WTC11 (cell line): ENCODE data around the gene TNFSF13B. TPM values are rescaled to one million over a fixed set of nuclear protein-coding genes. Genes with fewer than 3 reads are reported as not detected.
A peak's percentile ranks its signal among the peaks of the same experiment; 100 is the strongest.

ENCODE experiments used
- ATAC-seq: fragments of 200-7000 bp; cut with Tn5 transposase; 2 replicates; pipeline ENCODE4 v1.10.0; 2021; ENCODE audit warnings: mild to moderate bottlenecking, moderate library complexity
- CTCF ChIA-PET: fragments of 300-600 bp; sonication (Branson Sonifier 250); formaldehyde crosslinking; loops from one replicate; lab custom pipeline; 2021; ENCODE audit warnings: antibody characterized with exemption; lab: Charles Lee
- POLR2A ChIA-PET: fragments of 350-600 bp; sonication (Branson Sonifier 250); formaldehyde crosslinking; loops from one replicate; lab custom pipeline; 2021; ENCODE audit warnings: antibody characterized with exemption; lab: Charles Lee
- DNase-seq: peaks from one replicate; pipeline ENCODE4 v3.0.0; 2021; ENCODE audit warnings: low spot score
- H3K27ac Mint-ChIP-seq: 2 replicates; pipeline ENCODE4 v1.8.0; 2021; ENCODE audit warnings: mixed read lengths
- H3K27me3 Mint-ChIP-seq: 2 replicates; pipeline ENCODE4 v1.8.0; 2021; ENCODE audit warnings: low read depth, mild to moderate bottlenecking, moderate library complexity, mixed read lengths
- H3K36me3 Mint-ChIP-seq: 2 replicates; pipeline ENCODE4 v1.8.0; 2021; ENCODE audit warnings: mixed read lengths
- H3K4me1 Mint-ChIP-seq: 2 replicates; pipeline ENCODE4 v1.8.0; 2022; ENCODE audit warnings: mixed read lengths
- H3K4me3 Mint-ChIP-seq: 2 replicates; pipeline ENCODE4 v1.8.0; 2021; ENCODE audit warnings: mild to moderate bottlenecking, moderate library complexity, mixed read lengths
- H3K9me3 Mint-ChIP-seq: 2 replicates; pipeline ENCODE4 v1.8.0; 2021; ENCODE audit warnings: mixed read lengths
- GRHL2 ChIP-seq: fragments of 250-450 bp; sonication (Bioruptor Pico); IDR thresholded peaks from 2 replicates; pipeline ENCODE4 v1.8.0; 2022; ENCODE audit warnings: mild to moderate bottlenecking, moderate library complexity; ENCODE audit not compliant: insufficient replicate concordance, severe bottlenecking
- JAZF1 ChIP-seq: fragments of 250-450 bp; sonication (Bioruptor Pico); IDR thresholded peaks from 2 replicates; pipeline ENCODE4 v1.9.0; 2021; ENCODE audit warnings: moderate library complexity, mild to moderate bottlenecking, inconsistent platforms
- JUN ChIP-seq: sonication (generic); formaldehyde crosslinking; IDR thresholded peaks from 2 replicates; pipeline ENCODE4 v1.8.0; 2023; ENCODE audit warnings: mild to moderate bottlenecking, missing genetic modification reagents
- KAT7 ChIP-seq: sonication (generic); formaldehyde crosslinking; IDR thresholded peaks from 2 replicates; pipeline ENCODE4 v1.8.1; 2023; ENCODE audit warnings: missing genetic modification reagents, mild to moderate bottlenecking, borderline replicate concordance
- NFE2L1 ChIP-seq: sonication (generic); formaldehyde crosslinking; IDR thresholded peaks from 2 replicates; pipeline ENCODE4 v1.8.1; 2023; ENCODE audit warnings: missing genetic modification reagents
- NR1H2 ChIP-seq: sonication (generic); formaldehyde crosslinking; IDR thresholded peaks from 2 replicates; pipeline ENCODE4 v1.9.0; 2021; ENCODE audit warnings: mild to moderate bottlenecking, moderate library complexity, missing genetic modification reagents
- PREB ChIP-seq: sonication (generic); formaldehyde crosslinking; IDR thresholded peaks from 2 replicates; pipeline ENCODE4 v1.8.1; 2022; ENCODE audit warnings: mild to moderate bottlenecking, missing genetic modification reagents, moderate library complexity, borderline replicate concordance
- RORB ChIP-seq: fragments of 250-450 bp; sonication (Bioruptor Pico); IDR thresholded peaks from 2 replicates; pipeline ENCODE4 v1.9.0; 2021; ENCODE audit warnings: mild to moderate bottlenecking
- STAT6 ChIP-seq: sonication (generic); formaldehyde crosslinking; conservative IDR thresholded peaks from 2 replicates; pipeline ENCODE4 v1.8.1; 2023; ENCODE audit warnings: mild to moderate bottlenecking, low read depth, missing genetic modification reagents, moderate library complexity
- TEAD1 ChIP-seq: sonication (generic); formaldehyde crosslinking; IDR thresholded peaks from 2 replicates; pipeline ENCODE4 v1.8.0; 2022; ENCODE audit warnings: mild to moderate bottlenecking, missing genetic modification reagents
- TP53 ChIP-seq: sonication (generic); formaldehyde crosslinking; IDR thresholded peaks from 2 replicates; pipeline ENCODE4 v1.8.1; 2023; ENCODE audit warnings: mild to moderate bottlenecking, missing genetic modification reagents
- ZNF671 ChIP-seq: fragments of 250-450 bp; sonication (Bioruptor Pico); IDR thresholded peaks from 2 replicates; pipeline ENCODE4 v1.8.0; 2021; ENCODE audit warnings: mild to moderate bottlenecking
- ZSCAN18 ChIP-seq: fragments of 250-450 bp; sonication (Bioruptor Pico); IDR thresholded peaks from 2 replicates; pipeline ENCODE4 v2.1.2; 2022; ENCODE audit warnings: mild to moderate bottlenecking, moderate library complexity
- total RNA-seq: library from RNA; stranded (reverse); gene quantifications from 3 replicates; pipeline ENCODE4 v1.2.3, GENCODE V29; 2021
- TF ChIP-seq, protein P1 (sequence below): fragments of 250-450 bp; sonication (Bioruptor Pico); IDR thresholded peaks from 2 replicates; pipeline ENCODE4 v1.8.0; 2021; ENCODE audit warnings: mild to moderate bottlenecking
- TF ChIP-seq, protein P2 (sequence below): fragments of 200-600 bp; IDR thresholded peaks from 2 replicates; pipeline ENCODE4 v1.8.0; 2022; ENCODE audit warnings: antibody characterized with exemption
- TF ChIP-seq, protein P3 (sequence below): sonication (generic); formaldehyde crosslinking; IDR thresholded peaks from 2 replicates; pipeline ENCODE4 v1.8.1; 2023; ENCODE audit warnings: mild to moderate bottlenecking, missing genetic modification reagents, moderate library complexity

TNFSF13B gene
- total RNA-seq, 1 experiment from 2014 or later = 0.39 TPM

DNA sequence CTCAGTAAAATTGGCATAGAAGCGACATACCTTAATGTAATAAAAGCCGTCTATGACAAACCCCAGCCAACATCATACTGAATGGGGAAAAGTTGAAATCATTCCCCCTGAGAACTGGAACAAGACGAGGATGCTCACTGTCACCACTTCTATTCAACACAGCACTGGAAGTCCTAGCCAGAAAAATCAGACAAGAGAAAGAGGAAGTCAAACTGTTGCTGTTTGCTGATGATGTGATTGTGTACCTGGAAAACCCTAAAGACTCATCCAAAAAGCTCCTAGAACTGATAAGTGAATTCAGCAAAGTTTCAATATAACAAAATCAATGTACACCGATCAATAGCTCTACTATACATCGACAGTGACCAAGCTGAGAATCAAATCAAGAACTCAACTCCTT is 63.3 kb downstream of the TNFSF13B start (continued):
- TF ChIP-seq, protein P1, sequence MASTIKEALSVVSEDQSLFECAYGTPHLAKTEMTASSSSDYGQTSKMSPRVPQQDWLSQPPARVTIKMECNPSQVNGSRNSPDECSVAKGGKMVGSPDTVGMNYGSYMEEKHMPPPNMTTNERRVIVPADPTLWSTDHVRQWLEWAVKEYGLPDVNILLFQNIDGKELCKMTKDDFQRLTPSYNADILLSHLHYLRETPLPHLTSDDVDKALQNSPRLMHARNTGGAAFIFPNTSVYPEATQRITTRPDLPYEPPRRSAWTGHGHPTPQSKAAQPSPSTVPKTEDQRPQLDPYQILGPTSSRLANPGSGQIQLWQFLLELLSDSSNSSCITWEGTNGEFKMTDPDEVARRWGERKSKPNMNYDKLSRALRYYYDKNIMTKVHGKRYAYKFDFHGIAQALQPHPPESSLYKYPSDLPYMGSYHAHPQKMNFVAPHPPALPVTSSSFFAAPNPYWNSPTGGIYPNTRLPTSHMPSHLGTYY (CRISPR knock-in tag) = no peak
- no peak for TF ChIP-seq ZSCAN18 (CRISPR knock-in tag)

- TF ChIP-seq ZNF671 = no peak
- TF ChIP-seq, protein P2, sequence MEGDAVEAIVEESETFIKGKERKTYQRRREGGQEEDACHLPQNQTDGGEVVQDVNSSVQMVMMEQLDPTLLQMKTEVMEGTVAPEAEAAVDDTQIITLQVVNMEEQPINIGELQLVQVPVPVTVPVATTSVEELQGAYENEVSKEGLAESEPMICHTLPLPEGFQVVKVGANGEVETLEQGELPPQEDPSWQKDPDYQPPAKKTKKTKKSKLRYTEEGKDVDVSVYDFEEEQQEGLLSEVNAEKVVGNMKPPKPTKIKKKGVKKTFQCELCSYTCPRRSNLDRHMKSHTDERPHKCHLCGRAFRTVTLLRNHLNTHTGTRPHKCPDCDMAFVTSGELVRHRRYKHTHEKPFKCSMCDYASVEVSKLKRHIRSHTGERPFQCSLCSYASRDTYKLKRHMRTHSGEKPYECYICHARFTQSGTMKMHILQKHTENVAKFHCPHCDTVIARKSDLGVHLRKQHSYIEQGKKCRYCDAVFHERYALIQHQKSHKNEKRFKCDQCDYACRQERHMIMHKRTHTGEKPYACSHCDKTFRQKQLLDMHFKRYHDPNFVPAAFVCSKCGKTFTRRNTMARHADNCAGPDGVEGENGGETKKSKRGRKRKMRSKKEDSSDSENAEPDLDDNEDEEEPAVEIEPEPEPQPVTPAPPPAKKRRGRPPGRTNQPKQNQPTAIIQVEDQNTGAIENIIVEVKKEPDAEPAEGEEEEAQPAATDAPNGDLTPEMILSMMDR = peak; percentile 30; the same call in 1 of the 2 replicates
- DNase-seq (no peak), ATAC-seq (peak; percentile 67)
- Mint-ChIP-seq H3K9me3 (no peaks in the 10 kb centered on the region), H3K36me3 (no peaks in the 10 kb centered on the region), H3K27me3 (no peaks in the 10 kb centered on the region; the same call in 1 of the 2 replicates), H3K27ac (no peak overlapping the region), H3K4me3 (no peak overlapping the region), H3K4me1 (peaks cover 12% of the 10 kb centered on the region)
- CTCF ChIA-PET = interaction anchor here (0.5 to 2.2 kb wide), 8 partner anchors 9 to 574 kb away, joined by 3 to 16 read pairs (median 3); no protein-coding TSS in a partner anchor
- POLR2A ChIA-PET = no interaction called here
Observed at GRCh38 chr13:108342369-108343289, 73.1 kb downstream of the TNFSF13B start.

DNA sequence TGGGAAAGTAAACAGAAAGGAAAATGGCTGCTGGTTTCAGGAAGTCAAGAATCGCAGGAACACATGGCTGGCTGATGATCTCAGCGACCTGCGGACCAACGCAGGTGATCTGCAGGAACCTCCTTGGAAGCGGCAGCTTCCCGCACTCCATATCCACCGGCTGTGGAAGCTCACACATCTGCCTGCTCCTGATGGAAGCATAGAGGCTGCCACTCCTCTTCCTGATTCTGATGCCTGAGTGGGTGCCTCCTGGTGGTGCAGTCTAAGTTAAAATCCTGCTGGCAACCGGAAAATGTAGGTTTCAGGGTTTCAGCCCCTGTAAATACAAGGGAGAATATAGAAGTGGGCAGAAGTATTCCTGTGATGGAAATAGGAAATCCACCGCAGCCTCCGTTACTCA is 75.5 kb downstream of the TNFSF13B start:
- Mint-ChIP-seq H3K27me3 (no peaks in the 10 kb centered on the region; the same call in 1 of the 2 replicates), H3K9me3 (no peaks in the 10 kb centered on the region), H3K27ac (no peak overlapping the region), H3K4me3 (no peak overlapping the region), H3K36me3 (no peaks in the 10 kb centered on the region), H3K4me1 (peaks cover 14% of the 10 kb centered on the region)
- ChIA-PET CTCF (interaction anchor here (0.7 to 1.4 kb wide), 2 partner anchors 163 to 550 kb away, joined by 3 read pairs; no protein-coding TSS in a partner anchor), POLR2A (no interaction called here)
- ATAC-seq (peak; percentile 78), DNase-seq (peak; percentile 17)
- TF ChIP-seq TP53 (no peak), GRHL2 (CRISPR knock-in tag) (no peak), NFE2L1 (no peak), JUN (CRISPR knock-in tag) (no peak), TEAD1 (CRISPR knock-in tag) (no peak)
- TF ChIP-seq, protein P3, sequence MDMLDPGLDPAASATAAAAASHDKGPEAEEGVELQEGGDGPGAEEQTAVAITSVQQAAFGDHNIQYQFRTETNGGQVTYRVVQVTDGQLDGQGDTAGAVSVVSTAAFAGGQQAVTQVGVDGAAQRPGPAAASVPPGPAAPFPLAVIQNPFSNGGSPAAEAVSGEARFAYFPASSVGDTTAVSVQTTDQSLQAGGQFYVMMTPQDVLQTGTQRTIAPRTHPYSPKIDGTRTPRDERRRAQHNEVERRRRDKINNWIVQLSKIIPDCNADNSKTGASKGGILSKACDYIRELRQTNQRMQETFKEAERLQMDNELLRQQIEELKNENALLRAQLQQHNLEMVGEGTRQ (CRISPR knock-in tag) = no peak
- TF ChIP-seq, protein P1 (CRISPR knock-in tag) = no peak

GRCh38 chr13:108346376-108346775 is 76.9 kb downstream of the TNFSF13B start:
- no peak overlapping the region for H3K4me3 Mint-ChIP-seq
- POLR2A ChIA-PET = no interaction called here
- ATAC-seq = 0 out of 2 replicates have a peak, but pooled peaks have one; percentile 29
- TF ChIP-seq JAZF1 (CRISPR knock-in tag) (no peak), NR1H2 (CRISPR knock-in tag) (no peak), RORB (no peak), KAT7 (CRISPR knock-in tag) (no peak), STAT6 (CRISPR knock-in tag) (no peak), PREB (CRISPR knock-in tag) (no peak)
- TF ChIP-seq, all 79 proteins: peak for 0
- DNase-seq = no peak
- CTCF ChIA-PET = no interaction called here
- Mint-ChIP-seq H3K4me1 (peaks cover 14% of the 10 kb centered on the region), H3K27me3 (no peaks in the 10 kb centered on the region; the same call in 1 of the 2 replicates), H3K36me3 (no peaks in the 10 kb centered on the region), H3K27ac (no peak overlapping the region; the same call in 1 of the 2 replicates), H3K9me3 (no peaks in the 10 kb centered on the region)
